A673 (cell line): Measurements from ENCODE around the gene EGFR. TPM values are rescaled to one million over a fixed set of nuclear protein-coding genes. Genes with fewer than 3 reads are reported as not detected.

Experiments used
- BruUV-seq: library from RNA; stranded (reverse); fragments of 400-500 nt; replicated peaks from 2 replicates; lab custom pipeline; 2021; lab: Mats Ljungman, UMichigan
- CTCF ChIA-PET: fragments of 300-600 bp; sonication (Branson Sonifier 250); formaldehyde crosslinking; loops from one replicate; lab custom pipeline; 2022; ENCODE audit warnings: antibody characterized with exemption; lab: Charles Lee
- POLR2A ChIA-PET: fragments of 300-600 bp; sonication (Branson Sonifier 250); formaldehyde crosslinking; loops from one replicate; lab custom pipeline; 2022; ENCODE audit warnings: antibody characterized with exemption; ENCODE audit not compliant: low non-redundant PET; lab: Charles Lee
- DNase-seq: peaks from one replicate; pipeline ENCODE4 v3.0.0-alpha.2; 2015; ENCODE audit warnings: low spot score
- H3K27ac ChIP-seq: fragments of 200-600 bp; sonication (generic); 2 replicates; pipeline ENCODE4 v1.5.1; 2016; ENCODE audit warnings: mixed run types, low read depth, mild to moderate bottlenecking, mixed read lengths, antibody characterized with exemption, low read length; ENCODE audit not compliant: poor library complexity, severe bottlenecking
- H3K27me3 ChIP-seq: fragments of 200-600 bp; sonication (generic); replicated peaks from 2 replicates; pipeline ENCODE4 v1.6.1; 2017; ENCODE audit warnings: mixed run types, low read depth, mild to moderate bottlenecking, mixed read lengths, antibody characterized with exemption, low read length; ENCODE audit not compliant: insufficient read depth, poor library complexity
- H3K36me3 ChIP-seq: fragments of 200-600 bp; sonication (generic); 2 replicates; pipeline ENCODE4 v1.6.1; 2016; ENCODE audit warnings: mixed run types, mild to moderate bottlenecking, mixed read lengths, antibody characterized with exemption, low read length; ENCODE audit not compliant: insufficient read depth, poor library complexity, severe bottlenecking
- H3K4me1 ChIP-seq: fragments of 200-600 bp; sonication (generic); 2 replicates; pipeline ENCODE4 v1.6.1; 2017; ENCODE audit warnings: mixed run types, mild to moderate bottlenecking, mixed read lengths, antibody characterized with exemption, low read length; ENCODE audit not compliant: insufficient read depth, poor library complexity, severe bottlenecking
- H3K4me3 ChIP-seq: fragments of 200-600 bp; sonication (generic); 2 replicates; pipeline ENCODE4 v1.5.1; 2016; ENCODE audit warnings: low read depth, mixed run types, mild to moderate bottlenecking, mixed read lengths, low read length; ENCODE audit not compliant: poor library complexity, severe bottlenecking
- H3K9me3 ChIP-seq: fragments of 200-600 bp; sonication (generic); 2 replicates; pipeline ENCODE4 v1.6.1; 2016; ENCODE audit warnings: mixed run types, low read depth, mild to moderate bottlenecking, mixed read lengths, antibody characterized with exemption, low read length; ENCODE audit not compliant: poor library complexity, severe bottlenecking
- CTCF ChIP-seq: fragments of 300-800, 200-600 bp; sonication (generic); conservative IDR thresholded peaks from 2 replicates; pipeline ENCODE4 v1.5.1; 2017; ENCODE audit warnings: low read depth, mild to moderate bottlenecking, antibody characterized with exemption, low read length, moderate library complexity, mixed read lengths
- EZH2 ChIP-seq: fragments of 200-600 bp; sonication (generic); IDR thresholded peaks from 2 replicates; pipeline ENCODE4 v1.6.1; 2017; ENCODE audit warnings: borderline replicate concordance, low read depth, mild to moderate bottlenecking, mixed read lengths, antibody characterized with exemption, low read length; ENCODE audit not compliant: poor library complexity, severe bottlenecking
- intact Hi-C: fragments of 100-400 bp; cut with micrococcal nuclease; formaldehyde crosslinking; loops from one replicate; pipeline ENCODE4 v1.10.0; 2022; ENCODE audit not compliant: unreplicated experiment
- total RNA-seq: library from RNA; stranded (reverse); gene quantifications from 2 replicates; pipeline ENCODE4 v1.2.3, GENCODE V29; 2021

Gene EGFR
- total RNA-seq, 1 experiment from 2014 or later, result 0.84 TPM

DNA sequence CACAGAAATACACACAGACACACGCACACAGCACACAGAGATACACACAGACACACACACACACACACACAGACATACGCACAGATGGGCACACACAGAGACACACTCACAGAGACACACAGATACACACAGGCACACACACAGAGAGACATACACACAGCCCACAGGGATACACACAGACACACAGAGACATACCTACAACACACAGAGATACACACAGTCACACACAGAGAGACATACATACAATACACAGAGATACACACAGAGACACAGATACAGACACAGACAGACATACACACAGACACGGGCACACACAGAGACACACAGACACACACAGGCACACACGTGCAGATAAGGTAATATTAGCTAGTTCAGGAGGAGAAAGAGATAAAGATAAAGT lies 76.9 kb downstream of the EGFR start:
- TF ChIP-seq CTCF (no peak), EZH2 (no peak)
- H3K9me3 ChIP-seq, result no peaks in the 10 kb centered on the region
- no peaks in the 10 kb centered on the region for H3K4me1 ChIP-seq
- no peak overlapping the region for H3K27ac ChIP-seq
- H3K27me3 ChIP-seq, result no peaks in the 10 kb centered on the region
- H3K4me3 ChIP-seq, result no peak overlapping the region
- DNase-seq, result no peak
- intact Hi-C loops, result no loop called here
- POLR2A ChIA-PET, result no interaction called here
- H3K36me3 ChIP-seq, result no peaks in the 10 kb centered on the region
- CTCF ChIA-PET, result no interaction called here
- no TSS peak for BruUV-seq

- no peak overlapping the region for H3K27ac ChIP-seq
- intact Hi-C loops, result no loop called here
- TF ChIP-seq CTCF (no peak), EZH2 (no peak)
- ChIA-PET POLR2A (no interaction called here), CTCF (no interaction called here)
- no peaks in the 10 kb centered on the region for H3K27me3 ChIP-seq
- no peaks in the 10 kb centered on the region for H3K36me3 ChIP-seq
- no peaks in the 10 kb centered on the region for H3K4me1 ChIP-seq
- no TSS peak for BruUV-seq
- DNase-seq, result no peak
- H3K4me3 ChIP-seq, result no peak overlapping the region
- H3K9me3 ChIP-seq, result no peaks in the 10 kb centered on the region
These were observed 77.5 kb downstream of the EGFR start for GRCh38 chr7:55096323-55096722.

GRCh38 chr7:55097100-55097499 lies 78.3 kb downstream of the EGFR start:
- ChIA-PET CTCF (no interaction called here), POLR2A (no interaction called here)
- Histone ChIP-seq H3K4me3 (no peak overlapping the region), H3K27me3 (no peaks in the 10 kb centered on the region), H3K4me1 (no peaks in the 10 kb centered on the region), H3K36me3 (no peaks in the 10 kb centered on the region), H3K9me3 (no peaks in the 10 kb centered on the region), H3K27ac (no peak overlapping the region)
- TF ChIP-seq CTCF, result no peak
- TF ChIP-seq EZH2, result no peak
- intact Hi-C loops, result no loop called here
- BruUV-seq, result no TSS peak
- DNase-seq, result no peak
